ENCODE results near the gene TCAP. TPM values are rescaled to one million over a fixed set of nuclear protein-coding genes. Genes with fewer than 3 reads are reported as not detected.
A peak's percentile ranks its signal among the peaks of the same experiment; 100 is the strongest.
"Not testable (repeated sequence)": the region's sequence is repeated elsewhere in the genome, so short reads cannot be mapped to it uniquely, and the experiment has no call there.

Gene TCAP
- total RNA-seq, 1 donor from 2014 or later = 1.0 TPM

DNA sequence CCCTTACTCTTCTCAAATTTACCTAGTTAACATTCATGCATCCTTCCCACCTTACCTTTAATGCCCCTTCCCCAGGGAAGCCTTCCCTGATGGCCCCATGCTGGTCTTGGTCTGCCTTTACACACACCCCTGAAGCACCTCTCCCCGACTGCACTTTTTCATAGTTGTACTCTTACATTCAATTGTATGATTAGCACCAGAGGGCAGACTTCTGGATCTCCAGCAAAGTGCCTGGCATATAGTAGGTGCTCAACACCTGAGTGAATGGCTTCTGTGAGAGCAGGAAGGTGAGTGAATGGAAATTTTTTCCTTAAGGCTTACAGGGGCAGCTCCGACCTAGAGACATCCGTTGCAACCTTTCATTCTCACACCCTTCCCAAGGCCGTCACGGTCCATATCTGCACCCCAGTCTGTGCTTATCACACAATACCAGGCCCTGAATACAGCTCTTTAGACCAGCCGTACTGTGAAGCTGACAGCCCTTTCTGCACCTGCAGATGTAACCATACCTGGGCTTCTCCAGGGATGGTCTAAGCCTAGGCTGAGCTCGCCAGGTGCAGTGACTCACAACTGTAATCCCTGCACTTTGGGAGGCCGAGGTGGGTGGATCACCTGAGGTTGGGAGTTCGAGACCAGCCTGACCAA is 18.3 kb downstream of the TCAP start:
- H3K27me3 Mint-ChIP-seq = no peaks in the 10 kb centered on the region
- intact Hi-C loops (cut with micrococcal nuclease) = loop anchor here (10.0 kb wide), 1 partner anchor 241 kb away; the partner anchor contains the start of genes LRRC3C and ORMDL3
- peaks cover 31% of the 10 kb centered on the region for H3K36me3 Mint-ChIP-seq (ENCODE audit: low read depth)
- H3K4me1 Mint-ChIP-seq = peaks cover 28% of the 10 kb centered on the region
- no peaks in the 10 kb centered on the region for H3K9me3 Mint-ChIP-seq
- H3K27ac Mint-ChIP-seq = no peak overlapping the region
- H3K4me3 Mint-ChIP-seq = no peak overlapping the region
- no peak for DNase-seq

GRCh38 chr17:39684369-39685192 is 19.4 kb downstream of the TCAP start:
- Mint-ChIP-seq H3K36me3 (ENCODE audit: low read depth) (peaks cover 26% of the 10 kb centered on the region), H3K27me3 (no peaks in the 10 kb centered on the region), H3K9me3 (no peaks in the 10 kb centered on the region), H3K4me3 (no peak overlapping the region), H3K27ac (no peak overlapping the region), H3K4me1 (peaks cover 25% of the 10 kb centered on the region)
- intact Hi-C loops (cut with micrococcal nuclease) = loop anchor here (5.0 to 10.0 kb wide), 4 partner anchors 48 to 240 kb away; partner anchors contain the start of genes LRRC3C, MIEN1, ORMDL3 and ZPBP2
- DNase-seq = no peak

- Mint-ChIP-seq H3K9me3 (no peaks in the 10 kb centered on the region), H3K36me3 (ENCODE audit: low read depth) (peaks cover 18% of the 10 kb centered on the region), H3K4me3 (peak overlapping the region; percentile 95), H3K4me1 (peaks cover 14% of the 10 kb centered on the region), H3K27ac (peak overlapping the region; percentile 92), H3K27me3 (no peaks in the 10 kb centered on the region)
- intact Hi-C loops (cut with micrococcal nuclease) = loop anchor here (2.0 to 10.0 kb wide), 5 partner anchors 45 to 238 kb away; partner anchors contain the start of genes LRRC3C, MIEN1, ORMDL3 and STARD3
- no peak for DNase-seq
Measured at GRCh38 chr17:39687101-39687545, 22.0 kb downstream of the TCAP start.

- Mint-ChIP-seq H3K9me3 (no peaks in the 10 kb centered on the region), H3K27ac (peak within 1 kb of the TSS; percentile 92), H3K27me3 (no peaks in the 10 kb centered on the region), H3K36me3 (ENCODE audit: low read depth) (peaks cover 18% of the 10 kb centered on the region), H3K4me1 (peaks cover 14% of the 10 kb centered on the region), H3K4me3 (peak within 1 kb of the TSS; percentile 95)
- peak; percentile 94 for DNase-seq
- intact Hi-C loops (cut with micrococcal nuclease) = loop anchor here (2.0 to 10.0 kb wide), 5 partner anchors 44 to 237 kb away; partner anchors contain the start of genes LRRC3C, MIEN1, ORMDL3 and STARD3
Measured at GRCh38 chr17:39687546-39688474, 22.7 kb downstream of the TCAP start, which contains the start of gene PGAP3. Gene PGAP3 (minus strand): TSS chr17:39688057. CDS start chr17:39688014, 43 bp downstream.

DNA sequence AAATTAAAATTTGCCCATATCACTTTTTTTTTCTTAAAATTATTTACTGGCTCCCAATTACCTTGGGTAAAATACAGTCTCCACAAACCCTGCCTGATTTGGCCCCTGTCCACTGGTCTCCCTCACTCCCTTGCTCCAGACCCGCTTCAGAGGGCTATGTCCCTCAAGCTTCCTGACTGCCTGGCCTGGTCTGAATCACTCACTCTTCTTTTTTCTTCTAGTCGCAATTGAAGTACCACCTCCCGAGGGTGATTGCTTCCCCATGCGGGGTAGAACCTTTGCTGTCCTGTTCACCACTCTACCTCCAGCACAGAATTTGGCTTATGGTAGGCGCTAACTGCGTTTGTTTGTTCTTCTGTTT is 23.3 kb downstream of the TCAP start:
- intact Hi-C loops (cut with micrococcal nuclease) = loop anchor here (5.0 to 10.0 kb wide), 4 partner anchors 44 to 236 kb away; partner anchors contain the start of genes LRRC3C, MIEN1, ORMDL3 and ZPBP2
- H3K27ac Mint-ChIP-seq = peak overlapping the region; percentile 92
- H3K9me3 Mint-ChIP-seq = no peaks in the 10 kb centered on the region
- peaks cover 12% of the 10 kb centered on the region for H3K36me3 Mint-ChIP-seq (ENCODE audit: low read depth)
- DNase-seq = peak; percentile 73
- peaks cover 14% of the 10 kb centered on the region for H3K4me1 Mint-ChIP-seq
- peak overlapping the region; percentile 95 for H3K4me3 Mint-ChIP-seq
- no peaks in the 10 kb centered on the region for H3K27me3 Mint-ChIP-seq

GRCh38 chr17:39688945-39689344 is 23.8 kb downstream of the TCAP start:
- Mint-ChIP-seq H3K4me1 (peaks cover 14% of the 10 kb centered on the region), H3K27me3 (no peaks in the 10 kb centered on the region), H3K36me3 (ENCODE audit: low read depth) (peaks cover 11% of the 10 kb centered on the region), H3K4me3 (peak overlapping the region; percentile 95), H3K9me3 (no peaks in the 10 kb centered on the region), H3K27ac (peak overlapping the region; percentile 92)
- intact Hi-C loops (cut with micrococcal nuclease) = loop anchor here (5.0 to 10.0 kb wide), 4 partner anchors 43 to 236 kb away; partner anchors contain the start of genes LRRC3C, MIEN1, ORMDL3 and ZPBP2
- DNase-seq = no peak

DNA sequence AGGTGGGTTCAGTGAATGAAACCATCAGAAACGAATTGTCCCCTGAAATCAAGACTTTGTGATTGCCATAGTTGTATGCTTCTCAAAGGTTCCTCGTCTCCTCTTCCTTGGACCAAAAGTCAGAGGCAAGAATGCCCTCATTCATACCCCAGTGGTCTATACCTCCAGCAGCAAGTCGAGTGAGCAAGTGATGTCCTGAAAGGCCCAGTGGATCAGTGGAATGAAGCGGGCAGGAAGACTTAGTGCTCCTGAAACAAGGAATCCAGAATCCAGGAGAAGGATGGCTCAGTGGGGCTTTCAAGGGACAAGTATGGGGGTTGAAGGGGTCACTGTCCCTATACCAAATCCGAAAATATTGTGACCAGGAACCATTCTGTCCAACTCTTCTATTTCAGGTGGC is 29.4 kb downstream of the TCAP start:
- H3K4me1 Mint-ChIP-seq = peaks cover under 1% of the 10 kb centered on the region

GRCh38 chr17:39695089-39695474 is 29.9 kb downstream of the TCAP start:
- Mint-ChIP-seq H3K36me3 (ENCODE audit: low read depth) (no peaks in the 10 kb centered on the region), H3K9me3 (no peaks in the 10 kb centered on the region), H3K27me3 (peaks cover 18% of the 10 kb centered on the region), H3K4me1 (peaks cover 3% of the 10 kb centered on the region), H3K27ac (no peak overlapping the region), H3K4me3 (no peak overlapping the region)
- intact Hi-C loops (cut with micrococcal nuclease) = no loop called here
- no peak for DNase-seq

More for the DNA sequence above, 29.4 kb downstream of the TCAP start:
- H3K27me3 Mint-ChIP-seq = peaks cover 15% of the 10 kb centered on the region
- H3K9me3 Mint-ChIP-seq = no peaks in the 10 kb centered on the region
- H3K4me3 Mint-ChIP-seq = no peak overlapping the region
- H3K27ac Mint-ChIP-seq = no peak overlapping the region
- no peaks in the 10 kb centered on the region for H3K36me3 Mint-ChIP-seq (ENCODE audit: low read depth)
- DNase-seq = no peak
- intact Hi-C loops (cut with micrococcal nuclease) = loop anchor here (5.0 kb wide), 1 partner anchor 48 kb away; no protein-coding TSS in a partner anchor

GRCh38 chr17:39696731-39697130 is 31.6 kb downstream of the TCAP start:
- H3K9me3 Mint-ChIP-seq = no peaks in the 10 kb centered on the region
- H3K36me3 Mint-ChIP-seq (ENCODE audit: low read depth) = no peaks in the 10 kb centered on the region
- peaks cover 31% of the 10 kb centered on the region for H3K27me3 Mint-ChIP-seq
- intact Hi-C loops (cut with micrococcal nuclease) = no loop called here
- H3K27ac Mint-ChIP-seq = no peak overlapping the region
- H3K4me1 Mint-ChIP-seq = peaks cover 3% of the 10 kb centered on the region
- no peak overlapping the region for H3K4me3 Mint-ChIP-seq
- DNase-seq = no peak

DNA sequence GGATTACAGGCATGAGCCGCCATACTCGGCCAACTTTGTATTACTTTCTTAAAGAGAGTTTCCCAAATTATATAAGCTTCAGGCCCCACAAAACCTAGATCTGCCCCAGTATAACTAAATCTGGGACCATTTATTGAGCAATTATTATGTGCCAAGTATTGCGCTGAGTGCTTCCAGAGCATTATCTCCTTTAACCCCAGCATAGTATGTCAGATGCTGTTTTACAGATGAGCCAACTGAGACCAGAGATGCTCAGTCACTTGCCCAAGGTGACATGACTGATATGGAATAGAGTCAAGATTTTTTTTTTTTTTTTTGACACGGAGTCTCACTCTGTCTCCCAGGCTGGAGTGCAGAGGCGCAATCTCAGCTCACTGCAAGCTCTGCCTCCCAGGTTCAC is 32.8 kb downstream of the TCAP start:
- H3K36me3 Mint-ChIP-seq (ENCODE audit: low read depth) = no peaks in the 10 kb centered on the region
- intact Hi-C loops (cut with micrococcal nuclease) = no loop called here
- no peak for DNase-seq
- peaks cover 42% of the 10 kb centered on the region for H3K27me3 Mint-ChIP-seq
- H3K4me1 Mint-ChIP-seq = peaks cover 3% of the 10 kb centered on the region
- no peak overlapping the region for H3K27ac Mint-ChIP-seq
- H3K4me3 Mint-ChIP-seq = no peak overlapping the region
- H3K9me3 Mint-ChIP-seq = no peaks in the 10 kb centered on the region

DNA sequence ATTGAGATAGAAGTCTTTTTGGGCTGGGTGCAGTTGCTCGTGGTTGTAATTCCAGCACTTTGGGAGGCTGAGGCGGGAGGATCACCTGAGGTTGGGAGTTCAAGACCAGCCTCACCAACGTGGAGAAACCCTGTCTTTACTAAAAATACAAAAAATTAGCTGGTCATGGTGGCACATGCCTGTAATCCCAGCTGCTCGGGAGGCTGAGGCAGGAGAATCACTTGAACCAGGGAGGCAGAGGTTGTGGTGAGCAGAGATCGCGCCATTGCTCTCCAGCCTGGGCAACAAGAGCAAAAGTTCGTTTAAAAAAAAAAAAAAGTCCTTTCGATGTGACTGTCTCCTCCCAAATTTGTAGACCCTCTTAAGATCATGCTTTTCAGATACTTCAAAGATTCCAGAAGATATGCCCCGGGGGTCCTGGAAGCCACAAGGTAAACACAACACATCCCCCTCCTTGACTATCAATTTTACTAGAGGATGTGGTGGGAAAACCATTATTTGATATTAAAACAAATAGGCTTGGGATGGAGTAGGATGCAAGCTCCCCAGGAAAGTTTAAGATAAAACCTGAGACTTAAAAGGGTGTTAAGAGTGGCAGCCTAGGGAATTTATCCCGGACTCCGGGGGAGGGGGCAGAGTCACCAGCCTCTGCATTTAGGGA is 34.1 kb downstream of the TCAP start:
- H3K27me3 Mint-ChIP-seq = peaks cover 43% of the 10 kb centered on the region
- H3K4me1 Mint-ChIP-seq; DNase-seq; H3K36me3 Mint-ChIP-seq (ENCODE audit: low read depth); H3K9me3 Mint-ChIP-seq; H3K4me3 Mint-ChIP-seq; intact Hi-C loops (cut with micrococcal nuclease); H3K27ac Mint-ChIP-seq: not testable (repeated sequence)

- Mint-ChIP-seq H3K4me3 (no peak within 1 kb of the TSS), H3K4me1 (peaks cover 6% of the 10 kb centered on the region), H3K27me3 (peaks cover 43% of the 10 kb centered on the region), H3K27ac (no peak within 1 kb of the TSS), H3K9me3 (no peaks in the 10 kb centered on the region), H3K36me3 (ENCODE audit: low read depth) (no peaks in the 10 kb centered on the region)
- no peak for DNase-seq
- intact Hi-C loops (cut with micrococcal nuclease) = no loop called here
Measured at GRCh38 chr17:39699818-39700147, 34.6 kb downstream of the TCAP start, which contains the start of gene ERBB2. Gene ERBB2 (plus strand): TSS chr17:39700064. CDS start chr17:39700239, 175 bp downstream.
